ENCODE measurements around the gene DENND1B.

GRCh38 chr1:197485790-197486189, 289.5 kb downstream of the DENND1B start:
- TF ChIP-seq, protein P1, sequence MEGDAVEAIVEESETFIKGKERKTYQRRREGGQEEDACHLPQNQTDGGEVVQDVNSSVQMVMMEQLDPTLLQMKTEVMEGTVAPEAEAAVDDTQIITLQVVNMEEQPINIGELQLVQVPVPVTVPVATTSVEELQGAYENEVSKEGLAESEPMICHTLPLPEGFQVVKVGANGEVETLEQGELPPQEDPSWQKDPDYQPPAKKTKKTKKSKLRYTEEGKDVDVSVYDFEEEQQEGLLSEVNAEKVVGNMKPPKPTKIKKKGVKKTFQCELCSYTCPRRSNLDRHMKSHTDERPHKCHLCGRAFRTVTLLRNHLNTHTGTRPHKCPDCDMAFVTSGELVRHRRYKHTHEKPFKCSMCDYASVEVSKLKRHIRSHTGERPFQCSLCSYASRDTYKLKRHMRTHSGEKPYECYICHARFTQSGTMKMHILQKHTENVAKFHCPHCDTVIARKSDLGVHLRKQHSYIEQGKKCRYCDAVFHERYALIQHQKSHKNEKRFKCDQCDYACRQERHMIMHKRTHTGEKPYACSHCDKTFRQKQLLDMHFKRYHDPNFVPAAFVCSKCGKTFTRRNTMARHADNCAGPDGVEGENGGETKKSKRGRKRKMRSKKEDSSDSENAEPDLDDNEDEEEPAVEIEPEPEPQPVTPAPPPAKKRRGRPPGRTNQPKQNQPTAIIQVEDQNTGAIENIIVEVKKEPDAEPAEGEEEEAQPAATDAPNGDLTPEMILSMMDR (IDR thresholded peaks at IDR 0.05) = no peak
- TF ChIP-seq EZH2 (IDR thresholded peaks at IDR 0.05; ENCODE audit: borderline replicate concordance, insufficient read depth, low read depth, low read length, poor library complexity, severe bottlenecking) = no peak
